ENCODE data around the gene SLC25A23.

The SLC25A23 gene

GRCh38 chr19:6481541-6482342 lies 22.1 kb upstream of the SLC25A23 start, which contains the start of gene DENND1C:
DENND1C (minus strand) TSS chr19:6481787; CDS start chr19:6481695, 92 bp downstream.
- peak; percentile 46 for DNase-seq (ENCODE audit: low read depth)

- no peak for DNase-seq (ENCODE audit: low read depth)
Observed at GRCh38 chr19:6480848-6481415, 21.3 kb upstream of the SLC25A23 start.

GRCh38 chr19:6479836-6480398 lies 20.3 kb upstream of the SLC25A23 start:
- DNase-seq (ENCODE audit: low read depth) = no peak

GRCh38 chr19:6478815-6479214 lies 19.2 kb upstream of the SLC25A23 start:
- DNase-seq (ENCODE audit: low read depth) = no peak

GRCh38 chr19:6476896-6477431 lies 17.4 kb upstream of the SLC25A23 start:
- no peak for DNase-seq (ENCODE audit: low read depth)

- peak; percentile 24 for DNase-seq (ENCODE audit: low read depth)
Observed at GRCh38 chr19:6476155-6476895, 16.7 kb upstream of the SLC25A23 start.

GRCh38 chr19:6475321-6476108 lies 15.9 kb upstream of the SLC25A23 start:
- no peak for DNase-seq (ENCODE audit: low read depth)

- DNase-seq (ENCODE audit: low read depth) = no peak
Observed at GRCh38 chr19:6473647-6474046, 14.1 kb upstream of the SLC25A23 start.

- DNase-seq (ENCODE audit: low read depth) = no peak
Observed at GRCh38 chr19:6472713-6473112, 13.1 kb upstream of the SLC25A23 start.

- DNase-seq (ENCODE audit: low read depth) = no peak
Observed at GRCh38 chr19:6471076-6471475, 11.5 kb upstream of the SLC25A23 start.

GRCh38 chr19:6470173-6470572 lies 10.6 kb upstream of the SLC25A23 start:
- DNase-seq (ENCODE audit: low read depth) = no peak

GRCh38 chr19:6467384-6467783 lies 7.8 kb upstream of the SLC25A23 start:
- no peak for DNase-seq (ENCODE audit: low read depth)

- DNase-seq (ENCODE audit: low read depth) = no peak
Observed at GRCh38 chr19:6466526-6467248, 7.1 kb upstream of the SLC25A23 start.

- no peak for DNase-seq (ENCODE audit: low read depth)
Observed at GRCh38 chr19:6465663-6466062, 6.1 kb upstream of the SLC25A23 start.

- DNase-seq (ENCODE audit: low read depth) = no peak
Observed at GRCh38 chr19:6465006-6465405, 5.4 kb upstream of the SLC25A23 start.

GRCh38 chr19:6464070-6464873 lies 4.7 kb upstream of the SLC25A23 start, which contains the start of gene CRB3:
CRB3 (plus strand) TSS chr19:6464271; CDS start chr19:6464702, 431 bp downstream.
- DNase-seq (ENCODE audit: low read depth) = peak; percentile 42

GRCh38 chr19:6460099-6460884 lies 700 bp upstream of the SLC25A23 start:
- peak; percentile 95 for DNase-seq (ENCODE audit: low read depth)

GRCh38 chr19:6458695-6459261 lies 814 bp downstream of the SLC25A23 start:
- DNase-seq (ENCODE audit: low read depth) = no peak
